ENCODE results near the gene DDX51.

The DDX51 gene

GRCh38 chr12:132188916-132189325 lies 44.8 kb upstream of the DDX51 start:
- no peak; the same call in 1 of the 2 replicates for TF ChIP-seq CTCF (IDR thresholded peaks at IDR 0.05; ENCODE audit: low read depth, low read length)
- no peak for DNase-seq (ENCODE audit: extremely low read depth, low read depth)

- no peak for DNase-seq (ENCODE audit: extremely low read depth, low read depth)
- no peak for TF ChIP-seq CTCF (IDR thresholded peaks at IDR 0.05; ENCODE audit: low read depth, low read length)
Measured at GRCh38 chr12:132188451-132188901, 44.4 kb upstream of the DDX51 start.

- DNase-seq (ENCODE audit: extremely low read depth, low read depth), result no peak
Measured at GRCh38 chr12:132187646-132188450, 43.7 kb upstream of the DDX51 start.

GRCh38 chr12:132186857-132187620 lies 42.9 kb upstream of the DDX51 start:
- no peak for DNase-seq (ENCODE audit: extremely low read depth, low read depth)
- TF ChIP-seq CTCF (IDR thresholded peaks at IDR 0.05; ENCODE audit: low read depth, low read length), result no peak

More at GRCh38 chr12:132187646-132188450, 43.7 kb upstream of the DDX51 start:
- no peak for TF ChIP-seq CTCF (IDR thresholded peaks at IDR 0.05; ENCODE audit: low read depth, low read length)

- TF ChIP-seq CTCF (IDR thresholded peaks at IDR 0.05; ENCODE audit: low read depth, low read length), result no peak
- DNase-seq (ENCODE audit: extremely low read depth, low read depth), result no peak
Measured at GRCh38 chr12:132186208-132186856, 42.2 kb upstream of the DDX51 start.

GRCh38 chr12:132185705-132186104 lies 41.6 kb upstream of the DDX51 start:
- TF ChIP-seq CTCF (IDR thresholded peaks at IDR 0.05; ENCODE audit: low read depth, low read length), result no peak
- DNase-seq (ENCODE audit: extremely low read depth, low read depth), result no peak
